Measurements from ENCODE around the gene ATXN7L1.

- TF ChIP-seq POLR2A (IDR thresholded peaks at IDR 0.05) = no peak
- no peak for TF ChIP-seq CTCF (IDR thresholded peaks at IDR 0.05)
Measured at GRCh38 chr7:105635197-105635596, 241.2 kb downstream of the ATXN7L1 start.

Data from esophagus squamous epithelium (tissue), 4 donors.